HG03095 (cell line): ENCODE measurements around the gene GNB1.
"Not testable (repeated sequence)": the region's sequence is repeated elsewhere in the genome, so short reads cannot be mapped to it uniquely, and the experiment has no call there.

Experiments
- ATAC-seq: cut with Tn5 transposase; IDR thresholded peaks from one replicate; pipeline ENCODE4 v1.9.1; 2021; ENCODE audit warnings: moderate library complexity; ENCODE audit not compliant: unreplicated experiment

The GNB1 gene

DNA sequence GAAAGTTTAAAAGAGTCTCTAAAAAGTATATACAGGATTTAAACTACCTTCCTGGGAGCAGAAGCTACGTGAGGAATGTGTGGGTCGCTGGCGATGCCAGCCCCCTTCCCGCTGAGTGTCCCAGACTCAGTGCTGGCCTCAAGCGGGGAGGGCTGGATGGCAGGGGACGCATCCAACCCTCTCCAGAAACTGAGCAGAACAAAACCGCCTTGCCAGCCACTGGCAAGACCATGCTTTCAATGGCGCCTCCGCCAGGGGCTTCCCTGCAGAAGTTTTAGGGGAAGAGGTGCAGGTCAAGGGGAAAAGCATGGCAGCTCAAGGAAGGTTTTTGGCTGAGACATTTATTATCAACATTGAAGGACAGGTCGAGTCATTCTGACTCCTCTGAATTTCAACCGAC, 138.7 kb downstream of the GNB1 start:
- no peak for ATAC-seq

DNA sequence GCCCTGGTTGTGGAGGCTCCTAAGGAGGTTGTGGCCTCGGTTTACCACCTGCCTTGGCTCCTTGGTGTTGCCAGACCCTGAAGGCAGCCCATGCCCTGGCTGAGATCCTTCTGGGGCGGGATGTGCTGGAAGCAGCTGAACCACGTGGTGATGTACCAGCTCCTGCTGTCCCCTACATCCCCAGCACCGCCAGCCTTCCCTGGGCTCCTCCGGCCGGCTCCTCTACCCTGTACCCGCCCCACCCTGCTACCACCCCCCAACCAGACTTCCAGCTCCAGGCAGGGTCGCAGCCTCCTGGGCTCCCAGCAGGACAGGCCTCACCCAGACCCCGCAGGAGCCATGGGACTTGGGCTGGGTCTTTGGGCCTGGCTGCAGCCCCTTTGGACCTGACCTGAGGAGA, 140.9 kb downstream of the GNB1 start:
- not testable (repeated sequence) for ATAC-seq

DNA sequence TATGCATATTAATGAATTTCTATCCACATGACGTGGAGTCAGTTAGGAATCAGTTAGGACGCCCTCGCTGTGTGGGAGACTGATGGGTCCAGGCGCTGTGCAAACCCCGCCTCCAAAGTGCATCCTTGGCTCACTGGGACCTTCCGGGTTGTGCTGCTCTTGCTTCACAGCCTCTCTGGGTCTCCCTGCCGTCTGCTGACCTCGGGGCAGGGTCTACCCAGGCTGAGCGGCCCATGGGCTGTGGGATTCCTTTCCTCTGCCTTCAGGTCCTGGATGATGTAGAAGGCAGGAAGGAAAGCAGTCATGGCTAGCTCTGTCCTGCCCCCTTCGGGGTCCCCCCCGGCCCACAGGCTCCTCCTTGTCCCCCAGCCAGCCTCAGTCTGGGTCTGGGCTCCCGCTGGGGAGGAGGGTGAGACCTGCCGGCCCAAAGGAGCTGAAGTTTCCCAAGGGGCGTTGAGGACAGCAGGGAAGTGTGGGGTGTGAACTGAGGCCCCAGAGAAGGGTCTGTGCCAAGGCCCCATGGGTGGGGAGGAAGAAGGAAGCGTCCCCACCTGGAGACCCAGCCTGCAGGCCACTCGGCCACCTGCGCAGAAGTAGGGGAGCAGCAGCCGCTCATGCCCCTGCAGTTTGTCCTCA, 142.1 kb downstream of the GNB1 start:
- no peak for ATAC-seq

DNA sequence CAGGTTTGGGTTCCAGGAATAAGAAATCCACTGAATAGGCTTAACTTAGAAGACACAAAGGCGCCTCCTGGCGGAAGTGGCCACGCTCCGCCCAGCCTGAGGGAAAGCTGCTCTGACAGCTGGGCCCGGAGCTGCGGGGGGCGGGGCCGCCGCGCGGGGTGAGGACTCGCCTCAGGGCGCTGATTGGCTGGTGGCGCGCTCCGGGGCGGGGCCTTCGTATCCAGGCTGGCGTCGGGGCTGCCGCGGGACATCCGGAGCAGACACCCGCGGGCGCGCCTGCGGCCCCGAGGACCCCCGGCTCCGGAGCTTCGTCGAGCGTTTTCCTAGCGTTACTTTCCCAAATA, 144.3 kb downstream of the GNB1 start:
- peak; percentile 70 for ATAC-seq

DNA sequence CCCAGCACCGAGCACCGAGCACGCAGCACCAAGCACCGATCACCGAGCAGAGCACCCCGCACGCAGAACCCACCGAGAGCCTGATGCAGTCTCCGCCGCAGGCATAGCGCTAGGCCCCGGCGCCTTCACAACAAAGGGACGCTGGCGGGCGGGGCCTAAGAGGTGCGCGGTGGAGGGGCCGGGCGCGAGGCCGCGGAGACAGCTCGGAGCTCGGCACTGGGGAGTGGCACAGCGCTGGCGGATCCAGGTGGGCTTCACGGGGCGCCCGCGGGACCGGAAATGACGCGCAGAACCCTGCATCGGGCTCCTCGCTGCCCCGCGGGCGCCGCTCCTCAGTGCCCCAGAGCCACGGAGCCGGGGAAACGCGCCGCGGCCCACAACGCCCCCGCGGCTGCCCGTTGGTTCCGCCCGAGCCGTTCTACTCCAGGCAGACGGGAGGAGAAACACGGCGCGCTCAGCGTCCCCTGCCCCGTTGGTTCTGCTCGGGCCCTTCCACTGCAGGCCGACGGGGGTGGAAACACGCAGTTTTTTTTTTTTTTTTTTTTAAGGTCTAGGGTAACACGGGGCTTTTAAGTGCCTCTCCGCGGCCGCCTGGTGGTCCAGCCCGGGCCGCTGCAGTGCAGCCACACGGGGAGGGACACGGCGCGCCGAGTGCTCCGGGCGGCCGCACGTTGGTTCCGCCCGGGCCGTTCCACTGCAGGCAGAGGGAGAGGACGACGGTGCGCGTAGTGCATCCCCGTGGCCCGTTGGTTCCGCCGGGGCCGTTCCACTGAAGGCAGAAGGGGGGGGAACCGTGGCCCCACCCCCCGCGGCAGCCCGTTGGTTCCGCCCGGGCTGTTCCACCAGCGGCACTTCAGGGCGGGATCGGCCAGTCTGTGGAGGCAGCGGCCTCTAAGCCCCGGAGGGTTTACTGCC, 145.0 kb downstream of the GNB1 start:
- peak; percentile 66 for ATAC-seq

DNA sequence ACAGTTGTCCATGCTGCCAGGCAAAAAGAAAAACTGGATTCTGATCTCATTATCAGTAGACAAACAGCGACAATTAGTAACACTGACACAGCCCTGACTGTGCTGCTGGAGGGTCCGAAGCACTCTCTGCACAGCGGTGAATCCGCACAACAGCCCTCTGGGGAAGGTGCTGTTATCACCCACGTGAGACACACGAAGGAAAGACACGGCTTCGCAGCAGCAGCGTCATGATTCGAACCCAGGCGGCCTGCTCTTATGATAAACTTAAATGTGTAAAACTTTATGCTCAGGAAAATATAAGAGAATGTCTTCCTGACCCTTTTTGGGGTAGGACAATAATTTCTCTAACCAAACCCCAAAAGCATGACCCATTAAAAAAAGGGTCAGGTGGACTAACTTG, 148.4 kb downstream of the GNB1 start:
- not testable (repeated sequence) for ATAC-seq

DNA sequence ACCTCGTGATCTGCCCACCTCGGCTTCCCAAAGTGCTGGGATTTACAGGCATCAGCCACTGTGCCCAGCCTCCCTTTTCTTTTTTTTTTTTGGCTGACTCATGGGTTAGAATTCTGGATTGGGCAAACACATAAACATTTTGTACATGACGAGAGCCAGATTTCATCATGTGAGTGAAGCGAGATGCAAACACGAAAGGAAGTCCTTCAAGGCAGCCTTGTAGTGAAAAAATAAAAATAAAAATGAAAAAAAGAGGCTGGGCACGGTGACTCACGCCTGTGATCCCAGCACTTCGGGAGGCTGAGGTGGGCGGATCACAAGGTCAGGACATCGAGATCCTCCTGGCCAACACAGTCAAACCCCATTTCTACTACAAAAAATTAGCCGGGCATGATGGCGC, 149.9 kb downstream of the GNB1 start:
- ATAC-seq, result not testable (repeated sequence)

DNA sequence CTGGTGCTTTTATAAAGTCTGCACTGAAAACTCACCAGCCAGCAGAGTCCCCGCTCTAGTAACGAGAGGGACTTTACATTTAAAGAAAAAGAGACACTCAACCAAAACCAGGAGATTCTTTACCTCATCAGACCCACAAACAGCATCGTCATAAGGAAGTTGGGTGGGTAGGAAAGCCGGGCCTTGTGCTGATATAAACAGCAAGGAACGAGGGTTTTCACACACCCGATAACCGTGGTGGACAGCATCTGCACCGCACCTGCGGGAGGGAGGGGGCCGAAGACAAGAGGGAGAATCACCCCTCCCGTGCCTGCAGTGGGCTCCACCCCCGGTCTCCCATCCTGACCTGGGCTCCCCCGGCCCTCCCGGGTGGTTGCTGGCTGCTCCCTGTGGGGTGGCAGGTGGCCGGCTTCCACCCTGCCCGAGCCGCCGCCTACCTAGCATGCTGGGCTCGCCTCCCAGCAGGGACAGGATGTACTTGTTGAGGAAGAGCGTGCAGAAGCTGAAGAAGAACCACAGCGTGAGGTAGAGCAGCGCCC, 152.0 kb downstream of the GNB1 start:
- ATAC-seq, result not testable (repeated sequence)

DNA sequence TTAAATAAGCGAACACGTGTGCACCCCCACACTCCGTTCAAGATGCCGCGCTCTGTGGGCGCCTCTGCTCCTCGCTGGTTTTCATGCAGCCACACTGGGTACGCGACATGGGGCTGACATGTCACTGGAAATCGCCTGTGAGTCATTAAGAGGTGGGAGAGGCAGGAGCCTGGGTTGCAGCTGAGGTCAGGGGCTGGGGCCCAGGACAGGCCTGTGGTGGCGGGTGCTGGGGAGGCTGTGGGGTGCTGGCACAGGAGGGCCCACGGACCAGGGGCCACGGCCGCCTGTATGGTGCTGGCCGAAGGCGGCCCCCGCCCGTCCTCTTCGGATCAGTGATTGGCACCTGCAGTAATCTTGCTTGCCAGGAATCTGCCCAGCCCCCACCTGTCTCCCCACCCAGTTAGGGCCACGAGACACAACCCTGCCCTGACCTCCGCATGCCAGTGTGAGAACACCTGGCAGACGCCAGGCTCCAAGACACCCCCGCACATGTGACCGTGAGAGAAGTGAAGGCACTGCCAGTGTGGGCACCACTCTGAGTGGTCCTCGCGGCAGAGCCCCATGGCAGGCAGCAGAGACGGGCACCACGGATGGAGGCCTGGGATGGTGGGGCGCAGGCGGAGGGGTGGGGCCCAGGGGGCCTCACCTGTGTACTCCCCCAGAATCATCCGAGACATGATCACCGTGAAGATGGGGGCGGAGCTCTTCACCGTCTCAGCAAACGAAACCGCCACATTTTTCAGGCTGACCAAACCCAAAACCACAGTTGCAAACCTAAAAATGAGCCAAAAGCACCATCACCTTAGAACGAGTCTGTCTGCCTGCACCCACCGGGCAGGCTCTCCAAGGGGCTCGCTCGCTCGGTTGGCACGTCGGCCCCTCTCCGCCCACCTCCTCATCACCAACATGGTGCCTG, 153.0 kb downstream of the GNB1 start:
- not testable (repeated sequence) for ATAC-seq
